Central memory CD4-positive, alpha-beta T cell (primary cell): ENCODE results near the gene ST7.
"Not testable (repeated sequence)": the region's sequence is repeated elsewhere in the genome, so short reads cannot be mapped to it uniquely, and the experiment has no call there.

Experiments used
- DNase-seq: peaks from one replicate; pipeline ENCODE4 v3.0.0; 2022

ST7 gene

DNA sequence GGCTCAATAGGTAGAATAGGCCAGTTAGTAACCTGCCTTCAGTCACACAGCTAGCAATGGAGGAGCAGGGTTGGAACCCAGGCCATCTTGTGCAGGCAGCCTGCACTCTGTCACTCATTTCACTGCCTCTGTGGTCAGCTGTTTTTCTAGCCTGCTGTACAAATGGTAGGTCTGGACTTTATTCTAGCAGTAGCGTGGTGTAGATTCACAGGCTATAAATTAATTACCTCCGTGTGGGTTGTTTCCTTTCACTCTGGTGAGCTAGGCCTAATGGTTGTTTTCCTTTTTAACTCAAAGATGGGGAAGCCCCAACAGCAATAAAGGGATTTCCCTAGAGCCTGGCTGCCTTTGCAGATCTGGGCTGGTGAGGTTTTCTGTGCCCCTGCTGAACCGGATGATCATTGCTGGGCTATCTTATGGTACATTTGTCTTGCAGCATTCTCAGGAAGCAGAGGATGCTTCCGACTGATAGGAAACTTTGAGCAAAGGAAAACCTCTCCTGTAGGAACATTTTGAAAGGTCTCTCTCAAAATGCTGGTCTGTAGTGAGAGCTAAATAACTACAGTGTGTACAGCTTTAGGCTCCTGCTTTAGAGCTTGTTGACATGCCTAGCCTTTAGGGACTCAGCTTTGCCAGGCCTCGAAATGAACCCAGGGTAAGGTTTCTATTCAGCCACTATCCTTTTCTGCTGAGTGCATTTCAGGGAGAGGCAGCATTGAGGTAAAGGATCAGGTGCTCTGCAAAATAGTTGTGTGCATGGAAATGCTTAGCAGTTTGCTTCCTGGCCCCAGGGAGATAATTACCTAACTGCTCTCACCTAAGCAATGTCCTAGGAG is 157.4 kb downstream of the ST7 start:
- peak; percentile 46 for DNase-seq

DNA sequence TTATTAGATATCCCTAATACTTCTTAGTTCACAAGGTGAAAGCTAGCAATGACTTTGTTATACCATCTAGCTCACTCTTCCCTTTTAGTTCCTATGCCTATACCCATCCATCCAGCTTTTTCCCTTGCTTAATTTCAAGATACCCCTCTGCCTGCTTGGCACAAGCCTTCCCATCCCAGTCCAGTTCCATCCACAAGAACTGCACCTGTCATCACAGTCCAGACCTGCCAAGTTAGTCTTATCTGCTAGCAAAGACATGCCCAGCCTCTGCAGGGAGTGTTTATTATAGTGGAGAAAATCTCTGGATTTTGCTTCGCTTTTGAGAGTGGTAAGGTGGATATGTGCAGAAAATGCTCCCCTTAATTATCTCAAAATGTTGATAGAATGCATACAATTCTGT is 158.2 kb downstream of the ST7 start:
- DNase-seq = no peak

DNA sequence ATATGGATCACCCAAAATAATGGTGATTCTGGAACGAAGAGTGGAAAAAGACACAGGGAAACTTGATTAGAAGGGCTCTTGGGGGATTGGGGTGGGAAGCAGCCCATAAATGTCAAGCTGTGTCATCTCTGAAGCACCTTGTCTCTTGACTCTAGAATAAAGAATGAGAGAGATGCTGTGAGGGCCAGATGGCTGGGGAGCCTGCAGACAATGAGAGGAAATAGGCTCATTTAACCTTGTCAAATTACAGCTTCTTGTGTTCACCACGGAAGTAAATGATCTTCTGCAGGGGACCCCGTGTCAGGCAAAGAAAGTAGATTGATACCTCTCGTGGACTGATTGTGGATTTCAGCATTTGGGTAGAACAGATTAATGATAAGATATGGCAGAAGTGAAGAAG is 159.3 kb downstream of the ST7 start:
- no peak for DNase-seq

DNA sequence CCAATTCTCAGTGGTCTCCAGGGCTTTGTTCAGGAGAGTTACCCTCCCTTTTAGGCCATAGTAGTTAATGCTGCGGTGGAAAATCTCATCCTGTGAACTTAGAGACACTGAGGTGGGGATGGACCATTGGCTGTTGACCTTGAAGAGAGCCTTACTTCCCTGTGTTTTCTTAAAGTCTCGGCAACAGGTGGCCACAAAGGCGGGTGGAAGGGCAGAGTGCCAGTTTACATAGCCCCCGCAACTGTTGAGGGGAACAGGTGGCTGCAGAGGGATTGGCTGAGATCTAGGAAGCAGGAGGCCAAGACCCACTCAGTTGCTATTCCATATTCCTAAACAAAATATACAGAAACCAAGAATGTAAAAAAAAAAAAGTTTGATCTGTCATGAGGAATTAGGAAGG is 160.6 kb downstream of the ST7 start:
- DNase-seq = no peak

DNA sequence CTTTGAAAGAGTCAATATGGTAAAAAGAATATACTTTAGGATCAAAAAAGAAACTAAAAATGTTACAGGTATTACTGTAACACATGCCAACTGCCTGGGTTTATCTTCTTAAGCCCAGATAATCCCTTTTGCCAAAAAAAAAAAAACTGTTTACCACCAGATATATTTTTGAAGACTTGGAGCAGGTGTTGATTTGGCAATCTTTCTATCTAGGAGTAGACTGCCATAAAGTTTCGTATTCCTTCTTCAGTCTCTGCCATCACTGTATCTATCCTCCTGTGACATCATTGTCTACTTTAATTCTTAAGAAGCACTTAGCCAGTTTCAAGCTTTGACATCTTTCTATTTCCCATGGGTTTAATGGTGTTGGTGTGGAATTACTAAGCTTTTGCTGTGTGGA is 161.0 kb downstream of the ST7 start:
- no peak for DNase-seq

DNA sequence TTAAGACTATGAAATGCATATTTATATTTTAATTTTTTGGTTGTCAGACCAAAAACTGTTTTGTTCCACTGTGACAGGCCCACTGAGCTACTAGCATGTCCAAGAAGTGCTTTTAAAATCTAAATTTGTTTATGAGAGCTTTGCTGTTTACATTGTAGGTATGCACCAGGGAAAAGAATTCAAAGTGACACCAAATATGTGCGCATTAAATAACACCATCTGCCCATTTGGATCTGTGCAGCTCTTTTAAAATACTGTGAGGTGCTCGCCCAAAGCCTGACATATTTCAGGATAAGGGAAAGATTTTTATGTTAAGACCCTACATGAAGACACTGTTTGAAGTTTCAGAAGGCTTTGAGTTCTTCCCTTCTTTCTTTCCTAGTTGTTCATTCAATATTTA is 162.9 kb downstream of the ST7 start:
- DNase-seq = no peak

DNA sequence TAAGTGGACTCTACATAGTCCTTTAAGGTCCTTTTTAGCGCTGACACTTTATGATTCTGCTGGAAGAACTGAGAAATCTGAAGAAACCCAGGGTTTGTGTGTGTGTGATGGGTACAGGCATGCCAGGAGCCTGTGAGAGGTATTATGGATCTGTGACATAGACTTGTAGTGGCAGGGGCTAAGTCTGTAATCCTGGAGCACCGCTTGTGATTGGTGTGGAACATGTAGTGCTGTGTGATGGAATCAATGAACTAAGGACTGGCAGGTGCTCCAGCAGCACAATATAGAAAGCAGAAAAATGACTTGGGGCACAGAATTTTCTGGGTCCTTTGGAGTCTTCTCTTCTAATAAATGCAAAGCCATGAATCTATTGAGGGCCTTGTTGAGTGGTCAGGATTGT is 163.9 kb downstream of the ST7 start:
- DNase-seq = no peak

DNA sequence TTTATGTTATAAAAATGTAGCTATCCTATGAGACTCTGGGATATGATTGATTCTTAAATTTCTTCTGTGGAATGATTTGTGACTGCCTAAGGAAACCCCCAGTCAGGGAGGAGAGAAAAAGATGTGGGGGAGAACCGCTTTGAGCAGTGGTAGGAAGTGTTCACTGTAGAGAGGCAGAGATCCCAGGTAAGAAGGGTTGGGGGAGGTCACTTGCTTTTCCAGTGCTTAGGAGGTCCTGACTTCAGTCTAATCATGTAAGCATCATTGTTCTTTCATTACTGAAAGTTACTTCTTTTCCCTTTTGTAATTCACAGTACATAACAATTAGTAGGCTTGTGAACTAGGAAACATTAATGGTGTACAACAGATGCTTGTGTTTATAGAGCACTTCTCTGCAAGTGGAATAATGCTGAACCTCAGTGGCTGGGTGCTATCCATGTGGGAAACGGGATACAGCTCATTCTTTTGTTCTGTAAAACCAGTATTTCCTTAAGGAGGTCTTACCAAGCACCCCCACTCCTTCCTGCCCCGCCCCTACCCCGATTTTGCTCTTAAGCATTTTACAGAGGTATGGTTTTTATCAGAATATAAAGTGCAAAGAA is 165.4 kb downstream of the ST7 start:
- no peak for DNase-seq

DNA sequence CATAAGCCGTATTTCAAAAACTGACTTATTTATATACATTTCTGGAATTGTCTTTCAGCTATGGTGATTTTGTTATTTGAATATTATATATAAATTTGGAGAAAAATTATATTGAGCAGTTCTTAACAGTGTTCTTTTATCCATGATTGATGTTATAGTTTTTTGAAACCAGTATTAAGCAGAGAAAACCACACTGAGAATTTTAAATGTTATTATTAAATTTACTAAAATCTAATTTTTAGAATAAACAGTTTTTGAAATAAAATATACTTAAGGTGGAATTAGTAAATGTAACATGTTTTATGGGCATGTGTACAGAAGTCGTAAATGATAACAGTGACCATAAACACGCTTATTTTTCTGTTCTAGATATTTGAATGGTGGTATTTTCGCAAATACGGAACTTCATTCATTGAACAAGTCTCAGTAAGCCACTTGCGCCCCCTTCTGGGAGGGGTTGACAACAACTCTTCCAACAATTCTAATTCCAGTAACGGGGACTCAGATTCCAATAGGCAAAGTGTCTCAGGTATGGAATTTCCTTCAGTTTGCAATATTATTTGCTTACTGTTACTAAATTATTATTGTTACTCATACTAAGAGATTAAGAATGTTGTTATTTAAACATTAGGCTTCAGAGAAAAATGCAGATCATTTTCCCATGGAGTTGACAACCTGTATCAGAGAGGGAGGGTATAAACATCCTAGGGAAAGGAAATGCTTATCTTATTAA is 166.1 kb downstream of the ST7 start:
- DNase-seq = peak; percentile 62

DNA sequence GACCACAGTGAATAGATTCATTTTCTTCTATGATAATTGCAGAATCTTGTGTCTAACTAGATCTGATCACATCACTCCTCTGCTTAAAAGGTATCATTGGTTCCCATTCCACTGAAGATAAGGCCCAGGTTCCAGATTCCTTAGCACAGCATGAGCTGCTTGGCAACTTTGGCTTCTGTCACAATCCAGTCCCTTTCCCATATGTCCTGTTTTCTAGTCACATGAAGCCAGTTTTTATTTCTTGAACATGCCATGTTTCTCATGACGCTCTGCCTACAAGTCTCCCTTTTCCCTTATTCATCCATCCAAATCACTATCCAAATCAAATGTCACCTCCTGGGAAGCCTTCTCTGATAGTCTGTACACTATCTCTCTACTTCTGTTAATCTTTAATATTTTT is 167.0 kb downstream of the ST7 start:
- not testable (repeated sequence) for DNase-seq

DNA sequence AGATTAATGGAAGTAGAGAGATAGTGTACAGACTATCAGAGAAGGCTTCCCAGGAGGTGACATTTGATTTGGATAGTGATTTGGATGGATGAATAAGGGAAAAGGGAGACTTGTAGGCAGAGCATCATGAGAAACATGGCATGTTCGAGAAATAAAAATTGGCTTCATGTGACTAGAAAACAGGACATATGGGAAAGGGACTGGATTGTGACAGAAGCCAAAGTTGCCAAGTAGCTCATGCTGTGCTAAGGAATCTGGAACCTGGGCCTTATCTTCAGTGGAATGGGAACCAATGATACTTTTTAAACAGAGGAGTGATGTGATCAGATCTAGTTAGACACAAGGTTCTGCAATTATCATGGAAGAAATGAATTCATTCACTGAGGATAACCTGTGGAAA is 168.7 kb downstream of the ST7 start:
- not testable (repeated sequence) for DNase-seq

DNA sequence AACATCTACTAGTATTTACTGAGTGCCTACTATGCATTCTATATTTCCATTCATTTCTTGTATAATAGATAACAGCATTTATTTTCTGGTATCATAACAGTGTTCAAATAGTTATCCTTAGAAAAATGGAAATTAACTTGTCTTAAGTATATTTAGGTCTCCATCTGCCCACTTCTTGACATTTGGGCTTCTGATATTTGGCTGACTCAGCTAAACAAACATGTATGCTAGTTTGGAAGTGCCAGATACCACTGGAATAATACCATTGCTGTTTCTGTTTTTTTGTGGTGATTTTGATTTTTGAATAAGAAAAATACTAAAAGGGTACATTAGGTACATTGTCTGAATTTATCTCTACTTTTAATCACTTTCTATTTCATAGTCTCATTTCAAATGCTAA is 169.2 kb downstream of the ST7 start:
- DNase-seq = no peak

DNA sequence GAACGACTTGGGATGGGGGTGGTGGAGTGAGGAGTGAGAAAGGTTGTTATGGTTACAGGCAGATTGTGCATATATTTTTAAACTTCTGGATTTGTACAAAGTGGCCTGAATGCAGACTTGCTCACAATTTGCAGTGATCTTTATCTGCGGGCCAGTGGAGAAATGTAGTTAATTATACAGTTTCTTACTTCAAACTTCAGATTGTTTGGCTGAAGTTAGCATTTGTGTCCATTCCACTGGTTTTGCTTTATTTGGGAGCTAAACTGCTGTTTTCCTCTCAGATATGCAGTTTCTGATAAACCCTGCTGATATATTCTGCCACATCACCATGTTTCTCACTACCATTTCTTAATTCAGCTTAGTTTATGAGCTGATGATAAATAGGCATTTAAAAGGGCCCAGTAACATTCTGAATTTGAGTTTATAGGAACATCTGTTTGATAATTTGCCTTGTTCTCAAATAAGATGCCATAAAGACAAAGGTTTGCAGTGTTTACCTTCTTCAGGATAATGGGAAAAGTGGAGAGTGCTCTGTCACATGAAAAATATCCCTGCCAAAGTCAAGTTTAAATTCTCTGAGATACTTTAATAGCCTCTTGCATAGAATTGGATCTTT is 170.1 kb downstream of the ST7 start:
- no peak for DNase-seq

DNA sequence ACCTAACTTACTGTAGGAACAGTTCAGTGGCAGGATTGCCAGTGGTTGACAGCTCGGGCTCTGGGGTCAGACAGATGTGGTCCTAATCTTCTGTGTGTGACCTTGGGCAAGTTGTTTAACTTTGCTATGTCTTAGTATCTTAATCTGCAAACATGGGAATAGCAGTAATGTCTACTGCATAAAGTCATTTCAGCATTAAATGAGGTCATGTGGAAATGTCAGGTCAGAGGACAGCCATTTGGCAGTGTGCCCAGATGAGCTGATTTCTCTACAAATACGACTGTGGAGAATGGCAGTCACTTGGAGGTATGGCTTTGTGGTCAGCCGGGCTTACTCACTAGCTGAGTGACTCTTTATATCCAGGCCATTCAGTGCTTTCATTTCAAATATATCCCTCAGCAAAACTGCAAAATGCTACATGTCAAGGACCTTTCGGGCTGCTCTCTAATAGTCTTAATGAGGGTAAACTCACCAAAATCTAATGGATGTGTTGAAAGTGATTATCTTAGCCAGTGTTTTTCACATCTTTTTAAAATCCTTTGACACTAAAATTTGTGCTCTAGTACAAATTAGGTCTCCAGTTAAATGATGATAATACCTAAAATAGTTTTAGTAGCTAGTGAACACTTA is 171.4 kb downstream of the ST7 start:
- DNase-seq = no peak

DNA sequence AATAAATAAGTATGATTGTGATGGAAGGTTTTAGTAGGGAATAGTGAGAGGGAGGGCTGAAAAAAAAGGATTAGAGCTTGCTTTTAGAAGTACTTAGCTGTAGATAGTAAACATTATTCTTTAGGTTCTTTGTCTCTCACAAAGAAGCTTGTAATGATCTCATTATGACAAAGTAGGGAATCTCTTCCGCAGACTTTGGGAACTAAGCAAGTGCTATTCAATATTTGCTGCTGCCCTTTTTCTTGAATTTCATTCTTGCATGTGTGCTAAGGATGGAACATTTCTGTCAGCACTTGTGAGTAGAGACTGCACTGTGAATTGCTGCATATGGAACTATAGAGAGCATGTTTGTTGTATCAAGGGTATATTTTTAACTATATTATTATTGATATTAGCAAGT is 173.4 kb downstream of the ST7 start:
- no peak for DNase-seq

DNA sequence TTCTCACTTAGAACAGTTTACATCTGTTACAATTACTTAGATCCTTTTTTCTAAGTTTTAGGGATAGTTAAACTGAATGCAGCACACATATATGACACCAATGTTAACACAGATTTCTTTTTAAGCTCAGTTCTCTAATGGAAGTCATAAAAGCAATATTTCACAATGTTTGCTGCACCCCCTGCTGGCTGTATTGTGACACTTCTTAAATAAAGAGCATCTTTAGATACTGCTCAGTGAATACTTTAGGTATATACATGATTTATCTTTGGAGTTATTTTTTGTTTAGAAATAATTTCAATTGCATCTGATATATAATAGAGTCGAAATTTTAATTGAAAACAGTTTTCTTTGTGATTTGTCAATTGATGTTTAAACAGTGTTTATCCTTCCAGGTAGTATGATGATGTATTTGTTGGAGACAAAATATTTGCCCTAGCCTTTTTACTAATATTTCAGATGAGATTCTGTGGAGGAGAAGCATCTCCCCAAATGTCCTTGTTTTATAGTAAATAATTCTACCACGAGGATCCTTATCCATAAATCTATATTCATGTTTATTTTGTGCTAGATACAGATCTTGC is 174.4 kb downstream of the ST7 start:
- peak; percentile 34 for DNase-seq

DNA sequence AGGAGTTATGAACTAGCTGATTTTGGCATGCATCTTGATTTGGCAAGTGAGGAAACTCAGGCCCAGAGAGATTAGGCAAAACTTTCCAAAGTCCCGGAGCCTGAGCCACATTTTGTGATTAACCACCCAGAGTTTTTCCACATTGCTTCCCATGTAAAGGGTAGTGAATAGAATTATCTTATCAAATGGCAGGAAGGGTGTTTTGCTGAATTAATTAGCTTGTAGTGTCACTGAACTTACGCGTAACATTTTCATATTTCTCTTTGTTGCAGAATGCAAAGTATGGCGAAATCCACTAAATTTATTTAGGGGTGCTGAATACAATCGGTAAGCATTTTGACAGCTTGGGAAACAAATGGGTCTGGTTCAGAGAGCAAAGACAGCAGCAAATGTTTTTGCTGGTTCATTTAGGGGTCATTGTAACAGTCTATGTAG is 176.2 kb downstream of the ST7 start:
- no peak for DNase-seq

DNA sequence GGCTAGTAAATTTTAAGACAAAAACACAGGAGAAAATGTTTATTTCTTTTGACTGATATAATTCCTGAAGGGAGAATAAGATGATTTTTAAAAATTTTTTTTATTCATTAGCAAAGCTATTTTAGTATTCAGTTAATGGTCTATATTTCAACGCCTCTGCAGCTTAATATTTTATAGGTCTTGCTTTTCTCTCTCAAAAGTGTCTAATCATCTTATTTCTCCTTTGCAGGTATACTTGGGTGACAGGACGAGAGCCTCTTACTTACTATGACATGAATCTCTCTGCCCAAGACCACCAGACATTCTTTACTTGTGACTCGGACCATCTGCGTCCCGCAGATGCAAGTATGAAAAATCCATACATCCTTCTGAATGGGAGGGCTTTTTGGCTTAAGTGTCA is 177.0 kb downstream of the ST7 start:
- DNase-seq = no peak

DNA sequence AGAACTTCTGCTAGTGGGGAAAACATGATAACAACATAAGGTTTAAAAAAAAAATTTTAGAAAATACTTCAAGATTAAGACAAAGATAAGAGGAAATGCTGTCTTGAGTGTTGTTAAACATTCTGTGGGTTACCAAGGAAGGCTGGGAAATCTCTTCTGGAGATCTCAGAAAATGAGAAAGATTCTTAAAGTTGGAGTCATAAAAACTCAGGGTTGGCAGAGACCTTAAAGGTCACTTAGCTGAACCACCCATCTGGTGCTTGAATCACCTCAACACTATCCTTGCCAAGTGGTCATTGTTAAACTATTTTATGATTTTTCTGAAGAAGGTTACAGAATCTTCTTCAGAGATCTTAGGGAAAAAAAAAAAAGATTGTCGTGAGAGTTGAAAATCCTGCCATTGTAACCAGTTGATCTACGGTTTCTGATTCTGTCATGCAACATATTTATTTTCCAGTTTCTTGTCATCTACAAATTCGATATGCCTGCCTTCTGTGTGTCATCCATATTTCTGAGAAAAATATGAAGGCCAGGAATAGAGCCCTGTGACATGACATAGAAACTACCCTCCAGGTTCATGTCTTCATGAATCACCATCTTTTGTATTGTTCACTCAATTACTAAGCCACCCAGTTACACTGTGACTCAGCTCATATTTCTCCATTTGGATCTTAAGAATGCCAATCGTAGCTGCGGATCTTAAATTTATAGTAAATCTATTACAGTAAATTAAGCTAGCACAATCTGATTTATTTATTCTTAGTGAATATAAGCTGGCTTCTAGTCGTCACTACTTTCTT is 179.2 kb downstream of the ST7 start:
- DNase-seq = no peak

DNA sequence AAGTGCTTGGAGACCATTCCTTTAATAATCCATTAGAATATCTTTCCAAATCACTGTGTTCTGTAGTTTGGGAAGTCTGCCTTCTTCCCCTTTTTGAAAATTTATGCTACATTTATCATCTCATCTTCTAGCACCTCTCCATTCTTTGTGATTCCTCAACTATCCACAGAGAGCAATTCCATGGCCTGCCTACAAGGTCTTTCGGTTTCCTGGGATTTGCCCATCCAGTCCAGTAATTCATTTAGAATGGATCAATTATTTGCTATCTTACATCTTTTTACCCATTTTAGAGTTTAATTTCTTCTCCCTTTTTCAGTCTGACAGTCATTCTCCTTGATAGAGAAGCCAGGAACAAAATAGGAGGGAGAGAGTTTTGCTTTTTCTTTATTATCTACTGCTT is 179.8 kb downstream of the ST7 start:
- no peak for DNase-seq

DNA sequence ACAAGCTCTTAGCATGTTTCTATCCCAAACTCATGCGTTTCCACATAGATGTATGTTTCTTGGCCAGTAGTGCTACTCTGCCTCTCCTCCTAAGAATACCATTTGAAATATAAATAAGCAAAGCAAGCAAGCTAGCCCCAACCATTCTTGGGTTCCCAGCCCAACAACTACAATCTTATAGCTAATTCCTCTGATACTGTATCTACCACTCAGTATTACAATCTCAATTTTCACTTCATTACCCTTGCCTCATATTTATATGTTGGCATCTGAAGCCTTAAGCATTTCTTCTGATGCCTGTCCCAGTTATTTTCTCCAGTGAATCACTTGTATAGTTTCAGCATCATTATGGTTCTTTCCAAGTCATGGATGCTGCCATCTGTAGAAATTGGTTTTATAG is 181.1 kb downstream of the ST7 start:
- no peak for DNase-seq
